ENCODE data around the gene SLC25A24. TPM values are rescaled to one million over a fixed set of nuclear protein-coding genes. Genes with fewer than 3 reads are reported as not detected.
"Not testable (repeated sequence)": the region's sequence is repeated elsewhere in the genome, so short reads cannot be mapped to it uniquely, and the experiment has no call there.

Gene SLC25A24
- 23.6 TPM for total RNA-seq (2021; ENCODE audit: unreplicated experiment)
- polyA plus RNA-seq (2012) = 7.5 and 9.6 TPM in 2 replicates
- percentile 83 among the genes with signal in this experiment for Bru-seq, nascent RNA
- BruChase-seq, experiment 1, labeled RNA remaining after a 6-hour chase = percentile 81 among the genes with signal in this experiment
- percentile 73 among the genes with signal in this experiment for BruChase-seq, experiment 2, labeled RNA remaining after a 2-hour chase
- long read RNA-seq, full-length matches to known transcripts = 102 of 114 reads
- long read RNA-seq, partial matches to known transcripts = 1 of 114 reads
- long read RNA-seq, other reads (novel, unspliced or antisense) = 11 of 114 reads

GRCh38 chr1:108199781-108200686, at the start of gene SLC25A24:
Gene SLC25A24, minus strand, starts transcription at chr1:108200343. Its CDS starts 205 bp downstream, at chr1:108200138.
- CTCF ChIA-PET = interaction anchor here (0.8 to 1.6 kb wide), 6 partner anchors 9 to 443 kb away, joined by 3 to 4 read pairs (median 4); partner anchors contain the start of gene EEIG2
- intact Hi-C loops (cut with micrococcal nuclease) = no loop called here

GRCh38 chr1:108243976-108244375, 43.8 kb upstream of the SLC25A24 start, which contains the start of gene NBPF4:
Gene NBPF4, minus strand, starts transcription at chr1:108244076. Its CDS starts 315 bp downstream, at chr1:108243761.
- intact Hi-C loops (cut with micrococcal nuclease); RAD21 ChIA-PET (ENCODE audit: low non-redundant PET in 1 of 2, low total read pairs in 2 of 2, uncharacterized antibody in 2 of 2, unreplicated experiment in 2 of 2): not testable (repeated sequence)

More at GRCh38 chr1:108199781-108200686, at the start of gene SLC25A24:
- ChIA-PET POLR2A (interaction anchor here (0.8 to 1.6 kb wide), 2 partner anchors 10 to 14 kb away, joined by 3 to 9 read pairs; no protein-coding TSS in a partner anchor), RAD21 (ENCODE audit: low non-redundant PET in 1 of 2, low total read pairs in 2 of 2, uncharacterized antibody in 2 of 2, unreplicated experiment in 2 of 2) (no interaction called here)
- ATAC-seq (peak; percentile 93), DNase-seq (ENCODE audit: low read depth, low spot score) (peak; percentile 29)
- BruUV-seq (replicated peaks) = no TSS peak
- H4K20me1 ChIP-seq (ENCODE audit: insufficient read depth) = no peaks in the 10 kb centered on the region
- peaks cover 46% of the 10 kb centered on the region for H3K79me2 ChIP-seq (ENCODE audit: insufficient read depth, low read length)
- H3K9ac ChIP-seq (ENCODE audit: low read length) = peak within 1 kb of the TSS; percentile 81
- TF ChIP-seq EZH2 (IDR thresholded peaks at IDR 0.05) (no peak), YY1 (IDR thresholded peaks at IDR 0.05; ENCODE audit: extremely low read depth, insufficient replicate concordance, low read depth, low read length) (no peak), POLR2AphosphoS5 (IDR thresholded peaks at IDR 0.05; ENCODE audit: low read depth, low read length) (peak; percentile 73), ZFX (IDR thresholded peaks at IDR 0.05) (peak; percentile 81), SIN3A (IDR thresholded peaks at IDR 0.05; ENCODE audit: low read depth) (no peak), ELF1 (IDR thresholded peaks at IDR 0.05; ENCODE audit: borderline replicate concordance, low read depth) (peak; percentile 36; the same call in 1 of the 2 replicates), POLR2A (IDR thresholded peaks at IDR 0.05; ENCODE audit: borderline replicate concordance, extremely low read depth, insufficient read depth, insufficient read length) (peak; percentile 70), TCF7L2 (IDR thresholded peaks at IDR 0.05; ENCODE audit: borderline replicate concordance, extremely low read depth, insufficient read depth, insufficient read length) (no peak), CTCF (IDR thresholded peaks at IDR 0.05 in 2 of 3, conservative IDR thresholded peaks at IDR 0.05 in 1 of 3; ENCODE audit: borderline replicate concordance in 1 of 3, insufficient read depth in 1 of 3, low read depth in 2 of 3, low read length in 2 of 3) (no peak), JUND (IDR thresholded peaks at IDR 0.05) (no peak), MAX (IDR thresholded peaks at IDR 0.05) (peak; percentile 6; the same call in 1 of the 2 replicates)
- no peaks in the 10 kb centered on the region for H3K9me3 ChIP-seq (ENCODE audit: control insufficient read depth in 1 of 2, insufficient read depth in 1 of 2, low read depth in 1 of 2, low read length in 2 of 2)
- H3K4me2 ChIP-seq (ENCODE audit: low read length) = peak within 1 kb of the TSS; percentile 97
- H3K27ac ChIP-seq (ENCODE audit: low read depth, low read length) = peak within 1 kb of the TSS; percentile 92
- H3K9me2 ChIP-seq (ENCODE audit: insufficient read depth) = no peaks in the 10 kb centered on the region
- peaks cover 9 to 24% of the 10 kb centered on the region in 2 experiments; a peak in 3 of 4 replicates for H3K4me1 ChIP-seq (ENCODE audit: control insufficient read depth in 1 of 2, insufficient read depth in 2 of 2, low read length in 2 of 2)
- no peaks in the 10 kb centered on the region for H3K27me3 ChIP-seq (ENCODE audit: insufficient read depth, low read length)
- peak within 1 kb of the TSS; percentile 75 to 92 for H3K4me3 ChIP-seq (replicated peaks in 1 of 2; ENCODE audit: low read depth in 1 of 2, low read length in 2 of 2)
- 0 out of 4 replicates have a peak, but pooled peaks cover 0 to 4% of the 10 kb centered on the region in 2 experiments for H3K36me3 ChIP-seq (ENCODE audit: control insufficient read depth in 1 of 2, insufficient read depth in 2 of 2, low read length in 2 of 2)
- H2AFZ ChIP-seq (ENCODE audit: low read depth, low read length, poor library complexity, severe bottlenecking) = peak within 1 kb of the TSS; percentile 47

More at GRCh38 chr1:108243976-108244375, 43.8 kb upstream of the SLC25A24 start, which contains the start of gene NBPF4:
- H3K9me3 ChIP-seq (ENCODE audit: control insufficient read depth in 1 of 2, insufficient read depth in 1 of 2, low read depth in 1 of 2, low read length in 2 of 2); H3K9me2 ChIP-seq (ENCODE audit: insufficient read depth); H3K27ac ChIP-seq (ENCODE audit: low read depth, low read length); H3K4me1 ChIP-seq (ENCODE audit: control insufficient read depth in 1 of 2, insufficient read depth in 2 of 2, low read length in 2 of 2); H3K27me3 ChIP-seq (ENCODE audit: insufficient read depth, low read length); H3K36me3 ChIP-seq (ENCODE audit: control insufficient read depth in 1 of 2, insufficient read depth in 2 of 2, low read length in 2 of 2); POLR2A ChIA-PET; CTCF ChIA-PET; H4K20me1 ChIP-seq (ENCODE audit: insufficient read depth); H2AFZ ChIP-seq (ENCODE audit: low read depth, low read length, poor library complexity, severe bottlenecking); H3K4me3 ChIP-seq (replicated peaks in 1 of 2; ENCODE audit: low read depth in 1 of 2, low read length in 2 of 2); DNase-seq (ENCODE audit: low read depth, low spot score); H3K79me2 ChIP-seq (ENCODE audit: insufficient read depth, low read length); BruUV-seq (replicated peaks); H3K9ac ChIP-seq (ENCODE audit: low read length); H3K4me2 ChIP-seq (ENCODE audit: low read length); ATAC-seq: not testable (repeated sequence)
